HL-60/S4 (cell line): Measurements from ENCODE around the gene PRSS8.
"Not testable (repeated sequence)": the region's sequence is repeated elsewhere in the genome, so short reads cannot be mapped to it uniquely, and the experiment has no call there.

Experiments
- in situ Hi-C: fragments of 300-500 bp; cut with MboI; formaldehyde crosslinking; loops from 2 replicates; pipeline ENCODE4 v1.14.3; 2022; ENCODE audit warnings: low sequenced_read_pairs

Gene PRSS8

DNA sequence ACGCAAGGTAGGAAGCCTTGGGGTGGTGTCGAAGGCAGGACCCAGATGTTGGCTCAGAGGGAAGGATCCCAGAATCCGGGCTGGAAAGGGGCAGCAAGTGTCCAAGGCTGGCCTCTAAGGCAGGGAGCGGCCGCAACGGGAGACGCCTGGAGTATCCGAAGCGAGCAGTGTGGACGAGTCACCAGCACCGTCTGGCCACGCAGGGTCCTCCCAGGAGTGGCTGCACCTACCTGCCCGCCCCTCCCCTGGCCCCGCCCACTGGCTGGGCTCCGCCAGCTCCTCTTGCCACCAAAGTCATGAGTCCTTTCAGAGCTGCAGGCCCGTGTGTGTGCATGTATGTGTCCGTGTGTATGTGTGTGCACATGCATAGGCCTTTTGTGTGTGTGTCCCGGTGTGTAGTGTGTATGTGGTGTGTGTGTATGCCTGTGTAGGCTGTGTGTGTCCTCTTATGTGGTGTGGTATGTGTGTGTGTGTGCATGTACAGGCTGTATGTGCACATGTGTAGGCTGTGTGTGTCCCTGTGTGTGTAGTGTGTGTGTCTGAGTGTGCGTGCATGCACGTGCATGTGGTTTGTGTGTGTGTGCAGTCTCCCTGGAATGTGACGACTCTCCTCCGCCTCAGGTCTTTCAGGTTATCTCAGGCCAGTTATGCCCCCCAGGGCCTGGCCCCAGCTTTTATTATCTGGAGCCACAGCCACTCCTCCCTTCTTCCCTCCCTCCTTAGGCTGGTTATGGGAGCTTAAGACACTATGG lies at the start of gene PRSS8:
Gene PRSS8, minus strand, starts transcription at position 193 of the 752 bp plus-strand sequence. CDS start 229 bp downstream, outside the sequence.
- in situ Hi-C loops = no loop called here

DNA sequence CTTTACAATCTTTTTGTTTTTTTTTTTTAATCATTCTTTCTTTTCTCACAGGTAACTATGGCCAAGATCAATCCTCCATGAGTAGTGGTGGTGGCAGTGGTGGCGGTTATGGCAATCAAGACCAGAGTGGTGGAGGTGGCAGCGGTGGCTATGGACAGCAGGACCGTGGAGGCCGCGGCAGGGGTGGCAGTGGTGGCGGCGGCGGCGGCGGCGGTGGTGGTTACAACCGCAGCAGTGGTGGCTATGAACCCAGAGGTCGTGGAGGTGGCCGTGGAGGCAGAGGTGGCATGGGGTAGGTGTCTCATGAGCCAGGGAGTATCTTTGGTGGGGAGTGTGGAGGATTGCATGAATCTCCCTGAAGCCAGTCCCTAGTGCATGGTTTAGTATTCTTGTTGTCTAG lies 49.4 kb upstream of the PRSS8 start:
- in situ Hi-C loops = no loop called here

GRCh38 chr16:31183432-31184428 lies 48.2 kb upstream of the PRSS8 start:
- in situ Hi-C loops = no loop called here

DNA sequence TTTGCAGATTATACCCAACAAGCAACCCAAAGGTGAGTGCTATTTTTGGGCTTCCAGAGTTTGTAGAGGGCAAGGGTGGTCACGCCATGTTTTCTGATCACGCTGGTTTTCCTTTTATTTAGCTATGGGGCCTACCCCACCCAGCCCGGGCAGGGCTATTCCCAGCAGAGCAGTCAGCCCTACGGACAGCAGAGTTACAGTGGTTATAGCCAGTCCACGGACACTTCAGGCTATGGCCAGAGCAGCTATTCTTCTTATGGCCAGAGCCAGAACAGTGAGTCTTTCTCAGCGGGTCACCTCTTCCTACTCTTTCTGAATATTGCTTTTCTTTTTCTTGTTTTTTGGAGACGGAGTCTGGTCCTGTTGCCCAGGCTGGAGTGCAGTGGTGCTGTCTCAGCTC lies 46.9 kb upstream of the PRSS8 start:
- in situ Hi-C loops = no loop called here

- in situ Hi-C loops = no loop called here
Observed at GRCh38 chr16:31181102-31181830, 45.7 kb upstream of the PRSS8 start.

- in situ Hi-C loops = no loop called here
Observed at GRCh38 chr16:31179747-31180459, 44.4 kb upstream of the PRSS8 start, which contains the start of gene FUS. TSS of gene FUS (plus strand) at chr16:31180139. CDS start at chr16:31180215, 76 bp downstream.

DNA sequence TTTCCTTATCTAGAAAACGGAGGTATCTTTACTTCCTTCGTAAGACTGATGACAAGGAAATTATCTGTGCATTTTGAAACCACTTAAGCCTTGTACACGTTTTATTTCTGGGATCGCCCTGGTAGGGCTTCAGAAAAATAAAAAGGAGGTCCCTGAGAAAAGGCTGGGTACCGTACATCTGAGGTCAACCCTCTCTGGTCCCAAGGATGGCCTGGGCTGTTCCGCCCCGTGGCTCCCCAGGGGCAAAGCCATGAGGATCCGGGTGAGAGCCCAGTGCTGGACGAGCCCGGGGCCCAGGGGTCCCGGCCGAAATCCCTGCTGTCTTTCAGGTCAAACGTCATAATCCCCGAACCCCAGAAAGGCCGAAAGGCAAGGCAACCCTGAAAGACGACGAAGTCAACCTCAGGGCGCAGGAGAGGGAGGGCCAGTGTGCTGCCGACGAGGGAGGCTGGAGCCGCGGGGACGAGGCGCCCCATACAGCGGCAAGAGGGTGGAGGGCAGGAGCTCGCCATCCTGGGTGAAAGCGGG lies 43.8 kb upstream of the PRSS8 start:
- in situ Hi-C loops = no loop called here

DNA sequence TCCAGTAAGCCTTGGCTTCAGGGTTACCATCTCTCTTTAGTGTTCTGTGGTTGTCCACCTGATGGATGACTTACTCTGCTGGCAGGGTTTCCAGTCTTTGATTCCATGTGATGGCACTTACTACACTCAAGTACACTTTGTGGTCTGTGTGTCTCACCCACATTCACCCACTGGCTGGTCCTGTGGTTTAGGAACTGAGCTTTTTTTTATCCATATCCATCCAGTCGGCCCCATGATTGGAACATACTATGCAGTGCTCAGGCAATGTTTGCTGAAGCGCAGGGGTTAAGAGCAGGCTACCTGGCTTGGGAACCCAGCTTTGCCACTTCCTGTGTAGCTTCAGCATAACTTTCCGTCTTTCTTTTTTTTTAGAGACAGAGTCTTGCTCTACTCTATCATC lies 41.6 kb upstream of the PRSS8 start:
- in situ Hi-C loops = no loop called here

GRCh38 chr16:31170048-31170447 lies 34.5 kb upstream of the PRSS8 start:
- in situ Hi-C loops = not testable (repeated sequence)

GRCh38 chr16:31168848-31169247 lies 33.3 kb upstream of the PRSS8 start:
- in situ Hi-C loops = no loop called here

DNA sequence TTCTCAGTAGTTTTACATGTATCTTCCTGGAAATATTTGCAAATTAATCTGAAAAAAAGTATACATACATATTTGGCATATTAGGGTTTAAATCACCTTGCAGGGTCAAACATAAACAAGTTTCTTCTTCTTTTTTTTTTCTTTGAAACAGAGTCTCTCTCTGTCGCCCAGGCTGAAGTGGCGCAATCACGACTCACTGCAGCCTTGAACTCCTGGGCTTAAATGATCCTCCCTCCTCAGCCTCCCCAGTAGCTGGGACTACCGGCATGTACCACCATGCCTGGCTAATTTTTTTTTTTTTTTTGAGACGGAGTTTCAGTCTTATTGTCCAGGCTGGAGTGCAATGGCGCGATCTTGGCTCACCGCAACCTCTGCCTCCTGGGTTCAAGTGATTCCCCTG lies 31.8 kb upstream of the PRSS8 start:
- in situ Hi-C loops = no loop called here

DNA sequence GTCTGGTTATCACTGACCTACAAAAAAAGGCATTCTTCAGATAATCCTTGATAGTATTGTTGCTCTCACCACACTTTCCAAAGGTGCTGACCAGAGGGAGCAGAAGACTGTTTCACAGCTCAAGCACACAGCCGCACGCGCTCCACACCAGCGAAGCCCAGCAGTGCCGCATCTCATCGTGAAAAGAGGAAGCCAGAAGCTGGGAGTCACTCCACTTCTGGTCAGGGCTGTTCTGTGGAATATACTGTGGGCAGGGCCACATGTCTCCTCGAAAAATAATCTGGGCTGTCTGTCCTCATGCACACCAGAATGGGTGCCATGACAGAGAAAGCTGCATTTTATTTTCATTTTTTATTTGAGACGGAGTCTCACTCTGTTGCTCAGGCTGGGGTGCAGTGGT lies 21.6 kb upstream of the PRSS8 start:
- in situ Hi-C loops = no loop called here

- in situ Hi-C loops = not testable (repeated sequence)
Observed at GRCh38 chr16:31150976-31151375, 15.4 kb upstream of the PRSS8 start.

DNA sequence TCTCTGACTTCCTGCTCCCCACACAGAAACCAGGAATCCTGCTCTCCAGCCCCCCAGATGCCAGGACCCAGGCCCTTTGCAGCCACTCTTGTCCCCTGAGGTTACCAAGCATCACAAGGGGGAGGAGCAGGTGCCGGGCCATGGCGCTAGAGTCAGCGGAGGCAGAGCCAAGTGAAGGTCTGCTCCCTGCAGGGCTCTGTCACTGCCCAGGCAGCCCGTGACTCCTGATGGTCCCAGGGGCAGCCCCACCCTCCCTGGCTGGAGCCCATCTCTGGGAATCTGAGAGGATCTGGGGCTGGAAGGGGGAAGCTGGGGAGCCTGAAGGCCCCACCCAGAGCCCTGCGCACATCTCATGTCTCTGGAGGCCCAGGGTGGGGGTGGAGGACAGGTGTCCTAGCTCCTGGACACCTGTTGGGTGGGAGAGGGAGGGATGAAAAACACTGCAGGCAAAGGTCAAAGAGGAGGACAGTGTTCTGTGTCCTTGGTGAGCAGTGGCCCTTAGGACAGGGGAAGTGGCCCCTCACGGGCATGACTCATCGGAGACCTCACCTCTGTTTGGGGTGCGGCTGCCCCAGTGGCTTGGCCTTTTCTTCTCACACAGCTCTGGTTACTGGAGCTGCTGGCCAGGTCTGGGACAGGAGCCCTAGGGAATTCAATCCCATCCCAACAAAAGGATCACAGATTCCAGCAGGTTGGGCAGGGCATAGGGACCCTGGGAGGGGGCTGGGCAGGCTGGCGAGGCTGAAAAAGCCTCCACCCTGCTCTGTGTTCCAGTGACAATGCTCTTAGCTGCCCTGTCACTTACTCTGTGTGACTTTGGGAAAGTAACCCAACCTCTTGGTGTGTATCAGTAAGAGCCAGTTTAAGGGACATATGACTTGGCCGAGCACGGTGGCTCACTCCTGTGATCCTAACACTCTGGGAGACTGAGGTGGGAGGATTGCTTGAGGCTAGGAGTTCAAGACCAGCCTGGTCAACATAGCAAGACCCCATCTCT lies 14.7 kb upstream of the PRSS8 start, which contains the start of gene PRSS36:
Gene PRSS36, minus strand, starts transcription at position 173 of the 997 bp plus-strand sequence. Its CDS starts 31 bp downstream, at position 142.
- in situ Hi-C loops = no loop called here

GRCh38 chr16:31149332-31149731 lies 13.8 kb upstream of the PRSS8 start:
- in situ Hi-C loops = no loop called here

- in situ Hi-C loops = no loop called here
Observed at GRCh38 chr16:31148896-31149295, 13.4 kb upstream of the PRSS8 start.

GRCh38 chr16:31148281-31148728 lies 12.8 kb upstream of the PRSS8 start:
- in situ Hi-C loops = no loop called here

- in situ Hi-C loops = no loop called here
Observed at GRCh38 chr16:31147574-31147973, 12.0 kb upstream of the PRSS8 start.
